Measurements from ENCODE around the gene ZNF177.

DNA sequence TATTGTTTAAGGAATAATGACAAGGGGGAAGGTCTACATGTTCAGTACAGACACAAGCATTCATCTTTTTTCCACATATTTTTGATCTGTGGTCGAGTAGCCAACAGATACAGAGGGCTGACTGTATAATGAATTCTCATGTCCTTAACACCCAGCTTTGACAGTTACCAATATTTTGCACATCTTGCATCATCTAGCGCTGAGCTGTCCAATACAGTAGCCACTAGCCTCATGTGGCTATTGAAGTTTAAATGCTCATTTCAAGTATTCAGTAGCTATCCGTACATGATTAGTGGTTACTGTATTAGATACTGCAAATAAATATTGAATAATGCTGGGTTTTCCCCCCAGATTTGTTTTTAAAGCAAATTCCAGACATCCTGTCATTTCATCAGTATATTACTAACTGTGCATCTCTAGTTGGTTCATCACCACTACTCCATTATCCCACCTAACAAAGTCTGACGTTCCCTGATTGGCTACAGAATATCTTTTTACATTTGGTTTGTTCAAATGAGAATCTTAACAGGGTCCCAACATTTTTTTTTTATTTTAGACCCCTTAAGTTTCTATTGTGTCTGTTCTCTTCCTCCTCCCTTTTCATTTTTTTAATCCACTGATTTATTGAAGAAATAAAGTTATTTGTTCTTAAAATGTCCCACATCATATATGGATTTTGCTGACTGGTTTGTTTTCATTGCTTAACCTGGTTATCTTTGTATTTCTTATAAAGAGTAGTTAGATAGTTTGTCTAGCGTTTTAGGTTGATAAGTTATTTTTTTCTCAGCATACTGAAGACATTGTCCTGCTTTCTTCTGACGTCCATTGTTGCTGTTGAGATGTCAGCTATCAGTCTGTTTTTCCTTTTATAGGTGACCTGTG lies 8.2 kb downstream of the ZNF177 start:
- TF ChIP-seq, protein P1, sequence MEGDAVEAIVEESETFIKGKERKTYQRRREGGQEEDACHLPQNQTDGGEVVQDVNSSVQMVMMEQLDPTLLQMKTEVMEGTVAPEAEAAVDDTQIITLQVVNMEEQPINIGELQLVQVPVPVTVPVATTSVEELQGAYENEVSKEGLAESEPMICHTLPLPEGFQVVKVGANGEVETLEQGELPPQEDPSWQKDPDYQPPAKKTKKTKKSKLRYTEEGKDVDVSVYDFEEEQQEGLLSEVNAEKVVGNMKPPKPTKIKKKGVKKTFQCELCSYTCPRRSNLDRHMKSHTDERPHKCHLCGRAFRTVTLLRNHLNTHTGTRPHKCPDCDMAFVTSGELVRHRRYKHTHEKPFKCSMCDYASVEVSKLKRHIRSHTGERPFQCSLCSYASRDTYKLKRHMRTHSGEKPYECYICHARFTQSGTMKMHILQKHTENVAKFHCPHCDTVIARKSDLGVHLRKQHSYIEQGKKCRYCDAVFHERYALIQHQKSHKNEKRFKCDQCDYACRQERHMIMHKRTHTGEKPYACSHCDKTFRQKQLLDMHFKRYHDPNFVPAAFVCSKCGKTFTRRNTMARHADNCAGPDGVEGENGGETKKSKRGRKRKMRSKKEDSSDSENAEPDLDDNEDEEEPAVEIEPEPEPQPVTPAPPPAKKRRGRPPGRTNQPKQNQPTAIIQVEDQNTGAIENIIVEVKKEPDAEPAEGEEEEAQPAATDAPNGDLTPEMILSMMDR (IDR thresholded peaks at IDR 0.05) = no peak
- no peak for TF ChIP-seq EZH2 (IDR thresholded peaks at IDR 0.05; ENCODE audit: borderline replicate concordance, insufficient read depth, low read depth, low read length, poor library complexity, severe bottlenecking)
